K562 (cell line): ENCODE measurements around the gene RFWD3. TPM values are rescaled to one million over a fixed set of nuclear protein-coding genes. Genes with fewer than 3 reads are reported as not detected.

Experiments used
- ADNP ChIP-seq: fragments of 200-800 bp; sonication (Bioruptor generic); IDR thresholded peaks from 2 replicates; pipeline ENCODE4 v1.6.1; 2016; ENCODE audit warnings: missing genetic modification characterization, missing compliant biosample characterization
- CTCFL ChIP-seq: IDR thresholded peaks from 2 replicates; pipeline ENCODE4 v1.6.1; 2011; ENCODE audit warnings: borderline replicate concordance, low read depth, mild to moderate bottlenecking, moderate library complexity, low read length; ENCODE audit not compliant: insufficient read depth, poor library complexity, severe bottlenecking
- DPF2 ChIP-seq: fragments of 450-650 bp; IDR thresholded peaks from 2 replicates; pipeline ENCODE4 v1.6.1; 2016
- E2F4 ChIP-seq: sonication (generic); formaldehyde crosslinking; IDR thresholded peaks from 2 replicates; pipeline ENCODE4 v1.8.0; 2022; ENCODE audit warnings: mild to moderate bottlenecking, low read depth, missing genetic modification reagents
- GABPA ChIP-seq: fragments of 200-800 bp; sonication (Bioruptor generic); conservative IDR thresholded peaks from 2 replicates; pipeline ENCODE4 v1.6.1; 2016; ENCODE audit warnings: low read depth, missing genetic modification characterization, missing compliant biosample characterization
- GTF2E2 ChIP-seq: fragments of 200-800 bp; sonication (Bioruptor generic); IDR thresholded peaks from 2 replicates; pipeline ENCODE4 v1.6.1; 2016; ENCODE audit warnings: missing genetic modification characterization, missing compliant biosample characterization
- POLR2G ChIP-seq: fragments of 200-400 bp; formaldehyde crosslinking; IDR thresholded peaks from 2 replicates; pipeline ENCODE4 v1.6.1; 2017; ENCODE audit warnings: low read depth, mild to moderate bottlenecking, antibody characterized with exemption, low read length, moderate library complexity
- TEAD1 ChIP-seq, 2 experiments: fragments of 450-650 bp in 1 of 2; sonication (generic) in 1 of 2; formaldehyde crosslinking; IDR thresholded peaks; 2 replicates each; pipeline versions ENCODE4 v1.4.0 to v1.8.0; 2020 to 2022; ENCODE audit warnings: mild to moderate bottlenecking in 2 of 2, missing genetic modification reagents in 1 of 2
- USF1 ChIP-seq: sonication (generic); formaldehyde crosslinking; IDR thresholded peaks from 2 replicates; pipeline ENCODE4 v1.9.0; 2022; ENCODE audit warnings: mild to moderate bottlenecking, missing genetic modification reagents
- VEZF1 ChIP-seq: fragments of 200-800 bp; sonication (Bioruptor generic); IDR thresholded peaks from 2 replicates; pipeline ENCODE4 v1.6.1; 2017; ENCODE audit warnings: missing genetic modification characterization, missing compliant biosample characterization
- YY1 ChIP-seq, 3 experiments: IDR thresholded peaks; 2 replicates each; pipeline ENCODE4 v1.6.1; 2011; ENCODE audit warnings: low read length in 2 of 3, mild to moderate bottlenecking in 2 of 3, moderate library complexity in 2 of 3, borderline replicate concordance in 1 of 3, control low read depth in 1 of 3, low read depth in 1 of 3; ENCODE audit not compliant: insufficient read depth in 3 of 3, insufficient replicate concordance in 2 of 3, control insufficient read depth in 1 of 3, insufficient read length in 1 of 3; ENCODE audit errors: extremely low read depth in 1 of 3
- ZBTB17 ChIP-seq: fragments of 450-650 bp; formaldehyde crosslinking; IDR thresholded peaks from 2 replicates; pipeline ENCODE4 v1.4.0; 2020; ENCODE audit warnings: mild to moderate bottlenecking
- ZNF174 ChIP-seq: fragments of 250-450 bp; sonication (Bioruptor Pico); IDR thresholded peaks from 2 replicates; pipeline ENCODE4 v1.4.0; 2020; ENCODE audit warnings: mild to moderate bottlenecking
- ZNF175 ChIP-seq: fragments of 200-800 bp; sonication (Bioruptor generic); IDR thresholded peaks from 2 replicates; pipeline ENCODE4 v1.6.1; 2016; ENCODE audit warnings: low read depth, mild to moderate bottlenecking, missing genetic modification characterization, missing compliant biosample characterization
- ZNF316 ChIP-seq: fragments of 450-650 bp; IDR thresholded peaks from 2 replicates; pipeline ENCODE4 v1.6.1; 2016
- ZNF384 ChIP-seq: IDR thresholded peaks from 2 replicates; pipeline ENCODE4 v1.6.1; 2012; ENCODE audit warnings: low read depth, low read length, improper control_type of control experiment
- polyA plus RNA-seq, 8 experiments: library from polyadenylated mRNA; depleted of rRNA in 4 of 8; stranded (reverse) in 5 of 8; unstranded in 3 of 8; fragments of >200 nt; fragmentation: Nextera tagmentation in 2 of 8; fragmentation: Illumina TruSeq in 1 of 8; extraction: Ambion mirVana in 2 of 8; extraction: Trizol in 1 of 8; gene quantifications; 2 replicates each; pipeline versions ENCODE4 v1.2.1 to v1.2.3, GENCODE V29; 2011 to 2014; ENCODE audit warnings: inconsistent platforms in 1 of 8, missing spikeins in 1 of 8
- total RNA-seq, 7 experiments: library from RNA; depleted of rRNA in 6 of 7; stranded (reverse); fragments of >200 nt in 6 of 7; fragmentation: Illumina TruSeq in 2 of 7; extraction: Trizol in 2 of 7; gene quantifications; 2 replicates each; pipeline versions ENCODE4 v1.2.1 to v1.2.3, GENCODE V29; 2011 to 2021; ENCODE audit warnings: low replicate concordance in 1 of 7

RFWD3 gene
- total and polyA plus RNA-seq, 9 of the 15 experiments (the other 6 are each of a cell fraction or from before 2014, with no cell fraction given) = 20.8 to 121 (median 79.0) TPM

- TF ChIP-seq TEAD1 (CRISPR knock-in tag; IDR thresholded peaks at IDR 0.05) (0 out of 4 replicates have a peak, but pooled peaks of 1 of the 2 experiments have one; percentile 41), YY1 (IDR thresholded peaks at IDR 0.05; ENCODE audit: borderline replicate concordance in 1 of 3, control insufficient read depth in 1 of 3, extremely low read depth in 1 of 3, insufficient read depth in 3 of 3, insufficient read length in 1 of 3, insufficient replicate concordance in 2 of 3, low read depth in 1 of 3, low read length in 2 of 3) (peak in 1 of 3 experiments; percentile 6), GABPA (tag) (peak; percentile 79), ZNF175 (CRISPR knock-in tag) (0 out of 2 replicates have a peak, but pooled peaks have one; percentile 54), USF1 (CRISPR knock-in tag) (peak; percentile 60), ZNF316 (peak; percentile 15; the same call in 1 of the 2 replicates), VEZF1 (CRISPR knock-in tag) (peak; percentile 62), POLR2G (peak; percentile 84), ZBTB17 (CRISPR knock-in tag) (0 out of 2 replicates have a peak, but pooled peaks have one; percentile 26), CTCFL (no peak), ZNF384 (peak; percentile 34; the same call in 1 of the 2 replicates), ZNF174 (no peak), E2F4 (CRISPR knock-in tag) (no peak), DPF2 (peak; percentile 56; the same call in 1 of the 2 replicates), GTF2E2 (tag) (0 out of 2 replicates have a peak, but pooled peaks have one; percentile 57), ADNP (tag) (no peak)
Measured at GRCh38 chr16:74700438-74701225, 34.0 kb upstream of the RFWD3 start, which contains the start of gene MLKL (continued).
